Activated CD4-positive, CD25-positive, alpha-beta regulatory T cell treated with anti-CD3 and anti-CD28 coated beads, Interleukin-2, amount 50 U/mL, for 16 hours (primary cell): ENCODE measurements around the gene ACSS1.

Experiments used
- DNase-seq: peaks from one replicate; pipeline ENCODE4 v3.0.0-alpha.2; 2020; ENCODE audit warnings: low read depth, low spot score

ACSS1 gene

GRCh38 chr20:25030649-25031207 is 27.2 kb downstream of the ACSS1 start:
- no peak for DNase-seq

GRCh38 chr20:25030007-25030648 is 27.8 kb downstream of the ACSS1 start:
- DNase-seq = no peak

- no peak for DNase-seq
Measured at GRCh38 chr20:25025986-25026605, 31.8 kb downstream of the ACSS1 start.

- no peak for DNase-seq
Measured at GRCh38 chr20:25025091-25025861, 32.7 kb downstream of the ACSS1 start.

GRCh38 chr20:25024171-25024570 is 33.8 kb downstream of the ACSS1 start:
- DNase-seq = no peak

- no peak for DNase-seq
Measured at GRCh38 chr20:25023356-25023755, 34.6 kb downstream of the ACSS1 start.

- DNase-seq = no peak
Measured at GRCh38 chr20:25022680-25023079, 35.3 kb downstream of the ACSS1 start.

GRCh38 chr20:25021336-25021735 is 36.6 kb downstream of the ACSS1 start:
- no peak for DNase-seq

- DNase-seq = no peak
Measured at GRCh38 chr20:25020901-25021301, 37.0 kb downstream of the ACSS1 start.

- DNase-seq = no peak
Measured at GRCh38 chr20:25020345-25020744, 37.6 kb downstream of the ACSS1 start.

- DNase-seq = no peak
Measured at GRCh38 chr20:25019381-25020155, 38.4 kb downstream of the ACSS1 start.

- DNase-seq = no peak
Measured at GRCh38 chr20:25018841-25019240, 39.1 kb downstream of the ACSS1 start.

GRCh38 chr20:25018425-25018824 is 39.5 kb downstream of the ACSS1 start:
- DNase-seq = no peak

- no peak for DNase-seq
Measured at GRCh38 chr20:25017257-25017803, 40.6 kb downstream of the ACSS1 start.

- DNase-seq = no peak
Measured at GRCh38 chr20:25016471-25016870, 41.5 kb downstream of the ACSS1 start.

GRCh38 chr20:25015986-25016385 is 42.0 kb downstream of the ACSS1 start:
- no peak for DNase-seq

GRCh38 chr20:25014816-25015215 is 43.1 kb downstream of the ACSS1 start:
- DNase-seq = no peak

- DNase-seq = no peak
Measured at GRCh38 chr20:25013478-25014380, 44.2 kb downstream of the ACSS1 start.

GRCh38 chr20:25012616-25013189 is 45.2 kb downstream of the ACSS1 start:
- no peak for DNase-seq

GRCh38 chr20:25011831-25012241 is 46.1 kb downstream of the ACSS1 start:
- DNase-seq = no peak
